ENCODE data around the gene UGT2B17. TPM values are rescaled to one million over a fixed set of nuclear protein-coding genes. Genes with fewer than 3 reads are reported as not detected.

UGT2B17 gene
- polyA plus RNA-seq, 1 donor from 2014 or later = not detected

- Histone ChIP-seq H3K27ac (ENCODE audit: low read length) (no peak overlapping the region), H3K4me3 (ENCODE audit: low read length) (no peak overlapping the region), H3F3A (ENCODE audit: insufficient read depth, low read length, poor library complexity, severe bottlenecking) (no peaks in the 10 kb centered on the region), H3K27me3 (ENCODE audit: insufficient read depth, low read depth, low read length) (no peaks in the 10 kb centered on the region), H4K20me1 (ENCODE audit: insufficient read depth) (no peaks in the 10 kb centered on the region), H3K79me2 (replicated peaks; ENCODE audit: insufficient read depth, low read length) (no peaks in the 10 kb centered on the region), H3K4me2 (ENCODE audit: low read length) (no peak overlapping the region), H3K9me2 (ENCODE audit: insufficient read depth, low read length) (no peaks in the 10 kb centered on the region), H3K36me3 (ENCODE audit: insufficient read depth, low read length) (no peaks in the 10 kb centered on the region), H2AFZ (ENCODE audit: low read depth, low read length) (no peak overlapping the region), H3K9ac (ENCODE audit: low read length) (no peak overlapping the region), H3K9me3 (ENCODE audit: low read length) (no peaks in the 10 kb centered on the region)
- TF ChIP-seq SMC3 (conservative IDR thresholded peaks at IDR 0.05; ENCODE audit: poor library complexity) = peak; percentile 95
- peak; percentile 92 for TF ChIP-seq CTCF (IDR thresholded peaks at IDR 0.05; ENCODE audit: poor library complexity, severe bottlenecking)
- TF ChIP-seq RAD21 (conservative IDR thresholded peaks at IDR 0.05) = peak; percentile 97
- TF ChIP-seq MXI1 (conservative IDR thresholded peaks at IDR 0.05; ENCODE audit: poor library complexity, severe bottlenecking) = no peak
These were observed 77.6 kb downstream of the UGT2B17 start for GRCh38 chr4:68498413-68499007.

GRCh38 chr4:68494688-68495087 lies 81.4 kb downstream of the UGT2B17 start:
- H3F3A ChIP-seq (ENCODE audit: insufficient read depth, low read length, poor library complexity, severe bottlenecking) = no peaks in the 10 kb centered on the region
- H2AFZ ChIP-seq (ENCODE audit: low read depth, low read length) = no peak overlapping the region

More at GRCh38 chr4:68494688-68495087, 81.4 kb downstream of the UGT2B17 start:
- Histone ChIP-seq H3K79me2 (replicated peaks; ENCODE audit: insufficient read depth, low read length) (no peaks in the 10 kb centered on the region), H3K9ac (ENCODE audit: low read length) (no peak overlapping the region), H3K9me3 (ENCODE audit: low read length) (no peaks in the 10 kb centered on the region), H4K20me1 (ENCODE audit: insufficient read depth) (no peaks in the 10 kb centered on the region), H3K27ac (ENCODE audit: low read length) (no peak overlapping the region), H3K27me3 (ENCODE audit: insufficient read depth, low read depth, low read length) (no peaks in the 10 kb centered on the region), H3K9me2 (ENCODE audit: insufficient read depth, low read length) (no peaks in the 10 kb centered on the region), H3K36me3 (ENCODE audit: insufficient read depth, low read length) (no peaks in the 10 kb centered on the region), H3K4me2 (ENCODE audit: low read length) (no peak overlapping the region), H3K4me3 (ENCODE audit: low read length) (no peak overlapping the region)
- TF ChIP-seq POLR2AphosphoS5 (IDR thresholded peaks at IDR 0.05) (no peak), RAD21 (conservative IDR thresholded peaks at IDR 0.05) (no peak), REST (IDR thresholded peaks at IDR 0.05; ENCODE audit: borderline replicate concordance) (no peak), CTCF (IDR thresholded peaks at IDR 0.05; ENCODE audit: poor library complexity, severe bottlenecking) (no peak), MXI1 (conservative IDR thresholded peaks at IDR 0.05; ENCODE audit: poor library complexity, severe bottlenecking) (no peak), TAF1 (IDR thresholded peaks at IDR 0.05; ENCODE audit: low read depth) (no peak), EP300 (conservative IDR thresholded peaks at IDR 0.05; ENCODE audit: poor library complexity, severe bottlenecking) (no peak), SMC3 (conservative IDR thresholded peaks at IDR 0.05; ENCODE audit: poor library complexity) (no peak), EZH2 (IDR thresholded peaks at IDR 0.05; ENCODE audit: borderline replicate concordance, insufficient read depth, low read length, poor library complexity, severe bottlenecking) (no peak)

Measured in neural cell (in vitro differentiated cells).